Endothelial cell of umbilical vein (primary cell): Measurements from ENCODE around the gene SLAIN2. TPM values are rescaled to one million over a fixed set of nuclear protein-coding genes. Genes with fewer than 3 reads are reported as not detected.

ENCODE experiments used
- BruUV-seq: library from RNA; stranded (reverse); fragments of 400-500 nt; replicated peaks from 2 replicates; lab custom pipeline; 2021; lab: Mats Ljungman, UMichigan
- CTCF ChIA-PET: fragments of 300-600, 350-600 bp; sonication (Branson Sonifier 250); formaldehyde crosslinking; loops from one replicate; lab custom pipeline; 2021; ENCODE audit warnings: antibody characterized with exemption, inconsistent platforms; lab: Charles Lee
- POLR2A ChIA-PET: fragments of 300-600, 350-600 bp; sonication (Branson Sonifier 250); formaldehyde crosslinking; loops from one replicate; lab custom pipeline; 2021; ENCODE audit warnings: antibody characterized with exemption, inconsistent platforms; lab: Charles Lee
- DNase-seq: peaks from one replicate; pipeline ENCODE4 v3.0.0-alpha.2; 2011; ENCODE audit warnings: low read depth, low spot score
- FAIRE-seq: peaks from 2 replicates; lab custom pipeline; 2011; peaks lifted over from hg19 to GRCh38; lab: Jason Lieb, UNC
- H2AFZ ChIP-seq: 2 replicates; pipeline ENCODE4 v1.6.0; 2012; ENCODE audit warnings: low read depth, low read length, control low read depth, inconsistent platforms
- H3K27ac ChIP-seq: 2 replicates; pipeline ENCODE4 v1.5.1; 2011; ENCODE audit warnings: low read depth, mild to moderate bottlenecking, control low read depth, low read length, moderate library complexity; ENCODE audit not compliant: insufficient read depth
- H3K27me3 ChIP-seq, 2 experiments: 2 replicates each; pipeline versions ENCODE4 v1.6.0 to v1.6.1; 2011; ENCODE audit warnings: low read length in 2 of 2, mixed read lengths in 1 of 2; ENCODE audit not compliant: control insufficient read depth in 2 of 2, insufficient read depth in 2 of 2
- H3K36me3 ChIP-seq, 2 experiments: 2 replicates in 1 of 2; 3 replicates in 1 of 2; pipeline ENCODE4 v1.5.1; 2011; ENCODE audit warnings: low read length in 2 of 2, mild to moderate bottlenecking in 1 of 2, moderate library complexity in 1 of 2; ENCODE audit not compliant: control insufficient read depth in 2 of 2, insufficient read depth in 2 of 2; ENCODE audit errors: extremely low read depth in 1 of 2
- H3K4me1 ChIP-seq: 3 replicates; pipeline ENCODE4 v1.5.1; 2011; ENCODE audit warnings: mild to moderate bottlenecking, low read length; ENCODE audit not compliant: control insufficient read depth, insufficient read depth; ENCODE audit errors: extremely low read depth
- H3K4me2 ChIP-seq: 2 replicates; pipeline ENCODE4 v1.6.1; 2011; ENCODE audit warnings: low read length, control low read depth, mixed read lengths; ENCODE audit not compliant: insufficient read depth
- H3K4me3 ChIP-seq, 3 experiments: fragments of 200-600 bp in 1 of 3; sonication (generic), shearing (Covaris generic) in 1 of 3; replicated peaks in 1 of 3; 2 replicates each; pipeline ENCODE4 v1.5.1; 2011 to 2016; ENCODE audit warnings: control low read depth in 3 of 3, low read length in 3 of 3, mild to moderate bottlenecking in 2 of 3, inconsistent platforms in 1 of 3, low read depth in 1 of 3, moderate library complexity in 1 of 3; ENCODE audit not compliant: insufficient read depth in 1 of 3
- H3K79me2 ChIP-seq: 2 replicates; pipeline ENCODE4 v1.6.0; 2012; ENCODE audit warnings: low read length, inconsistent platforms; ENCODE audit not compliant: control insufficient read depth, insufficient read depth
- H3K9ac ChIP-seq: replicated peaks from 2 replicates; pipeline ENCODE3; 2011; ENCODE audit warnings: low read length, control low read depth; ENCODE audit not compliant: insufficient read depth; ENCODE audit errors: extremely low read depth
- H3K9me1 ChIP-seq: replicated peaks from 3 replicates; pipeline ENCODE4 v1.6.0; 2011; ENCODE audit warnings: mild to moderate bottlenecking, low read length; ENCODE audit not compliant: control insufficient read depth, insufficient read depth; ENCODE audit errors: extremely low read depth
- H3K9me3 ChIP-seq: replicated peaks from 2 replicates; pipeline ENCODE4 v1.5.1; 2012; ENCODE audit warnings: low read length, inconsistent platforms; ENCODE audit not compliant: control insufficient read depth, insufficient read depth
- H4K20me1 ChIP-seq: replicated peaks from 2 replicates; pipeline ENCODE3; 2011; ENCODE audit warnings: mild to moderate bottlenecking, low read length; ENCODE audit not compliant: control insufficient read depth, insufficient read depth; ENCODE audit errors: extremely low read depth
- EZH2 ChIP-seq: IDR thresholded peaks from 2 replicates; pipeline ENCODE4 v1.6.1; 2012; ENCODE audit warnings: borderline replicate concordance, low read depth, mild to moderate bottlenecking, moderate library complexity, low read length, inconsistent platforms; ENCODE audit not compliant: severe bottlenecking
- FOS ChIP-seq: IDR thresholded peaks from 2 replicates; pipeline ENCODE4 v1.6.1; 2011; ENCODE audit warnings: mild to moderate bottlenecking, low read length, moderate library complexity, borderline replicate concordance; ENCODE audit not compliant: insufficient read depth
- GATA2 ChIP-seq: IDR thresholded peaks from 2 replicates; pipeline ENCODE4 v1.7.0; 2011; ENCODE audit warnings: low read depth, mild to moderate bottlenecking, moderate library complexity, mixed read lengths, low read length; ENCODE audit not compliant: insufficient read length, insufficient read depth
- JUN ChIP-seq: IDR thresholded peaks from 2 replicates; pipeline ENCODE4 v1.6.1; 2011; ENCODE audit warnings: borderline replicate concordance, low read depth; ENCODE audit not compliant: insufficient read length, insufficient read depth
- MYC ChIP-seq: IDR thresholded peaks from one replicate; pipeline ENCODE4 v1.6.1; 2011; ENCODE audit warnings: mild to moderate bottlenecking, low read depth, low read length
- POLR2A ChIP-seq: IDR thresholded peaks from 2 replicates; pipeline ENCODE4 v1.6.1; 2012; ENCODE audit warnings: low read depth, mild to moderate bottlenecking, control low read depth, low read length
- POLR2AphosphoS5 ChIP-seq: IDR thresholded peaks from 2 replicates; pipeline ENCODE4 v1.6.1; 2012; ENCODE audit warnings: low read depth, mild to moderate bottlenecking, control low read depth, low read length, moderate library complexity; ENCODE audit not compliant: insufficient read depth
- dilution Hi-C: fragments of 300-500 bp; cut with MboI; formaldehyde crosslinking; loops from one replicate; pipeline ENCODE4 v1.15.0; 2019; ENCODE audit warnings: low sequenced_read_pairs; ENCODE audit not compliant: extremely low pct_ligation_motif_present
- intact Hi-C: fragments of 100-400 bp; cut with micrococcal nuclease; formaldehyde crosslinking; loops from one replicate; pipeline ENCODE4 v1.10.0; 2022
- polyA plus RNA-seq, 4 experiments: library from polyadenylated mRNA; depleted of rRNA in 3 of 4; stranded (reverse) in 3 of 4; unstranded in 1 of 4; fragments of >200 nt; gene quantifications; 2 replicates each; pipeline versions ENCODE4 v1.2.1 to v1.2.3, GENCODE V29; 2011 to 2012; ENCODE audit warnings: missing spikeins in 1 of 4
- total RNA-seq: library from RNA; stranded (reverse); gene quantifications from 2 replicates; pipeline ENCODE4 v1.2.3, GENCODE V29; 2021
- TF ChIP-seq, protein P1 (sequence below): IDR thresholded peaks from 2 replicates; pipeline ENCODE4 v1.6.1; 2011; ENCODE audit not compliant: insufficient read depth, insufficient read length
- TF ChIP-seq, protein P2 (sequence below), 2 donors: IDR thresholded peaks; 1 replicate in 1 of 2; 2 replicates in 1 of 2; pipeline ENCODE4 v1.5.1; 2011; ENCODE audit warnings: low read length in 2 of 2, mild to moderate bottlenecking in 2 of 2, moderate library complexity in 2 of 2, control low read depth in 1 of 2, inconsistent platforms in 1 of 2, low read depth in 1 of 2; ENCODE audit not compliant: insufficient read depth in 1 of 2; ENCODE audit errors: extremely low read depth in 1 of 2

SLAIN2 gene
- total and polyA plus RNA-seq, 2 donors (not counting 3 experiments of a cell fraction or from before 2014, with no cell fraction given), result 27.4 to 49.5 TPM

DNA sequence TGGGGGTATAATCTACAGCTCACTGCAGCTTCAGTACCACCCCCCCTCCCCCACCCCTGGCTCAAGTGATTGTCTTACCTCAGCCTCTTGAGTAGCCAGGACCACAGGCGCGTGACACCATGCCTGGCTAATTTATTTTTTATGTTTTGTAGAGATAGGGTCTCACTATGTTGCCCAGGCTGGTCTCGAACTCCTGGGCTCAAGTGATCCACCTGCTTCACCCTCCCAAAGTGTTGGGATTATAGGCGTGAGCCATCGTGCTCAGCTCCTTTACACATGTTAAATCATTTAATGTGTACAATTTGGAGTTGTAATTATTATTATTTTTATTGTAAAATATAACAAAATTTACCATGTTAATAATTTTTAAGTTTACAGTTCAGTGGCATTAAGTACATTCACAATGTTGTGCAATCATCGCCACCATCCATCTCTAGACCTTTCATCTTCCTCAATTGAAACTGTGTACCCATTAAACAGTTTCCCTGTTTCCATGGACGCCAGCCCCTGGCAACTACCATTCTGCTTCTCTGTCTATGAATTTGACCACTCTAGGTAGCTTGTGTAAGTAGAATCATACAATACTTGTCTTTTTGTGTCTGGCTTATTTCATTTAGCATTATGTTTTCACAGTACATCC is 6.1 kb downstream of the SLAIN2 start:
- CTCF ChIA-PET, result no interaction called here
- no peaks in the 10 kb centered on the region for H3K27me3 ChIP-seq
- peaks cover 91% of the 10 kb centered on the region for H3K79me2 ChIP-seq
- no peak overlapping the region for H2AFZ ChIP-seq
- TF ChIP-seq, protein P1, sequence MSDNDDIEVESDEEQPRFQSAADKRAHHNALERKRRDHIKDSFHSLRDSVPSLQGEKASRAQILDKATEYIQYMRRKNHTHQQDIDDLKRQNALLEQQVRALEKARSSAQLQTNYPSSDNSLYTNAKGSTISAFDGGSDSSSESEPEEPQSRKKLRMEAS, result no peak
- TF ChIP-seq EZH2, result no peak
- no peak for TF ChIP-seq POLR2A
- no peak for TF ChIP-seq JUN
- no peak for TF ChIP-seq FOS
- no peak for TF ChIP-seq MYC
- TF ChIP-seq, protein P2, sequence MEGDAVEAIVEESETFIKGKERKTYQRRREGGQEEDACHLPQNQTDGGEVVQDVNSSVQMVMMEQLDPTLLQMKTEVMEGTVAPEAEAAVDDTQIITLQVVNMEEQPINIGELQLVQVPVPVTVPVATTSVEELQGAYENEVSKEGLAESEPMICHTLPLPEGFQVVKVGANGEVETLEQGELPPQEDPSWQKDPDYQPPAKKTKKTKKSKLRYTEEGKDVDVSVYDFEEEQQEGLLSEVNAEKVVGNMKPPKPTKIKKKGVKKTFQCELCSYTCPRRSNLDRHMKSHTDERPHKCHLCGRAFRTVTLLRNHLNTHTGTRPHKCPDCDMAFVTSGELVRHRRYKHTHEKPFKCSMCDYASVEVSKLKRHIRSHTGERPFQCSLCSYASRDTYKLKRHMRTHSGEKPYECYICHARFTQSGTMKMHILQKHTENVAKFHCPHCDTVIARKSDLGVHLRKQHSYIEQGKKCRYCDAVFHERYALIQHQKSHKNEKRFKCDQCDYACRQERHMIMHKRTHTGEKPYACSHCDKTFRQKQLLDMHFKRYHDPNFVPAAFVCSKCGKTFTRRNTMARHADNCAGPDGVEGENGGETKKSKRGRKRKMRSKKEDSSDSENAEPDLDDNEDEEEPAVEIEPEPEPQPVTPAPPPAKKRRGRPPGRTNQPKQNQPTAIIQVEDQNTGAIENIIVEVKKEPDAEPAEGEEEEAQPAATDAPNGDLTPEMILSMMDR (IDR thresholded peaks at IDR 0.05; ENCODE audit: extremely low read depth in 1 of 2, insufficient read depth in 1 of 2, low read depth in 1 of 2, low read length in 2 of 2), result no peak
- no peak for TF ChIP-seq POLR2AphosphoS5
- TF ChIP-seq GATA2, result no peak
- DNase-seq (no peak), FAIRE-seq (no peak)
- H3K36me3 ChIP-seq, result no peaks in the 10 kb centered on the region
- no peak overlapping the region for H3K27ac ChIP-seq
- peaks cover 14% of the 10 kb centered on the region for H3K4me1 ChIP-seq
- dilution Hi-C loops (no loop called here), intact Hi-C loops (loop anchor here (10.0 kb wide), 1 partner anchor 433 kb away; the partner anchor contains the start of gene NFXL1)
- no peaks in the 10 kb centered on the region for H3K9me3 ChIP-seq
- no peak overlapping the region for H3K4me3 ChIP-seq
- POLR2A ChIA-PET, result no interaction called here
- peaks cover 2% of the 10 kb centered on the region for H3K9me1 ChIP-seq
- peaks cover 12% of the 10 kb centered on the region for H4K20me1 ChIP-seq
- BruUV-seq, result no TSS peak
- H3K4me2 ChIP-seq, result no peak overlapping the region
- H3K9ac ChIP-seq, result no peak overlapping the region
